HFFc6 (cell line): Measurements from ENCODE around the gene FNDC8. TPM values are rescaled to one million over a fixed set of nuclear protein-coding genes. Genes with fewer than 3 reads are reported as not detected.
"Not testable (repeated sequence)": the region's sequence is repeated elsewhere in the genome, so short reads cannot be mapped to it uniquely, and the experiment has no call there.

Experiments
- DNase-seq: peaks from one replicate; pipeline ENCODE4 v3.0.0-alpha.2; 2018
- H3K27ac Mint-ChIP-seq: 2 replicates; pipeline ENCODE4 v1.8.0; 2020; ENCODE audit warnings: mild to moderate bottlenecking, mixed read lengths
- H3K27me3 Mint-ChIP-seq: 2 replicates; pipeline ENCODE4 v1.8.0; 2021; ENCODE audit warnings: mild to moderate bottlenecking, moderate library complexity, mixed read lengths; ENCODE audit not compliant: insufficient read depth
- H3K36me3 Mint-ChIP-seq: 2 replicates; pipeline ENCODE4 v1.8.0; 2021; ENCODE audit warnings: low read depth, mixed read lengths
- H3K4me1 Mint-ChIP-seq: 2 replicates; pipeline ENCODE4 v1.8.0; 2020; ENCODE audit warnings: low read depth, mixed read lengths
- H3K4me3 Mint-ChIP-seq: 2 replicates; pipeline ENCODE4 v1.8.0; 2020; ENCODE audit warnings: mild to moderate bottlenecking, moderate library complexity, mixed read lengths
- H3K9me3 Mint-ChIP-seq: 2 replicates; pipeline ENCODE4 v1.8.0; 2020; ENCODE audit warnings: mild to moderate bottlenecking, mixed read lengths
- total RNA-seq, 6 experiments: library from RNA; stranded (reverse); fragmentation: NEBNext Ultra II Directional; extraction: Animal tissue kit (Norgen Biotek cat#: 25700); gene quantifications; 2 replicates in 1 of 6; 3 replicates in 5 of 6; pipeline ENCODE4 v1.2.3, GENCODE V29; 2021
- TF ChIP-seq, protein P1 (sequence below): fragments of 200-600 bp; sonication (generic); IDR thresholded peaks from 2 replicates; pipeline ENCODE4 v1.5.0; 2021; ENCODE audit warnings: antibody characterized with exemption, mild to moderate bottlenecking

The FNDC8 gene
- total RNA-seq, 6 experiments from 2014 or later, result not detected

GRCh38 chr17:35175638-35176415 is 54.4 kb downstream of the FNDC8 start:
- Mint-ChIP-seq H3K27me3 (peaks cover 32% of the 10 kb centered on the region), H3K9me3 (no peaks in the 10 kb centered on the region), H3K27ac (no peak overlapping the region), H3K36me3 (no peaks in the 10 kb centered on the region), H3K4me1 (peaks cover 6% of the 10 kb centered on the region), H3K4me3 (no peak overlapping the region)
- DNase-seq, result no peak
- TF ChIP-seq, protein P1, sequence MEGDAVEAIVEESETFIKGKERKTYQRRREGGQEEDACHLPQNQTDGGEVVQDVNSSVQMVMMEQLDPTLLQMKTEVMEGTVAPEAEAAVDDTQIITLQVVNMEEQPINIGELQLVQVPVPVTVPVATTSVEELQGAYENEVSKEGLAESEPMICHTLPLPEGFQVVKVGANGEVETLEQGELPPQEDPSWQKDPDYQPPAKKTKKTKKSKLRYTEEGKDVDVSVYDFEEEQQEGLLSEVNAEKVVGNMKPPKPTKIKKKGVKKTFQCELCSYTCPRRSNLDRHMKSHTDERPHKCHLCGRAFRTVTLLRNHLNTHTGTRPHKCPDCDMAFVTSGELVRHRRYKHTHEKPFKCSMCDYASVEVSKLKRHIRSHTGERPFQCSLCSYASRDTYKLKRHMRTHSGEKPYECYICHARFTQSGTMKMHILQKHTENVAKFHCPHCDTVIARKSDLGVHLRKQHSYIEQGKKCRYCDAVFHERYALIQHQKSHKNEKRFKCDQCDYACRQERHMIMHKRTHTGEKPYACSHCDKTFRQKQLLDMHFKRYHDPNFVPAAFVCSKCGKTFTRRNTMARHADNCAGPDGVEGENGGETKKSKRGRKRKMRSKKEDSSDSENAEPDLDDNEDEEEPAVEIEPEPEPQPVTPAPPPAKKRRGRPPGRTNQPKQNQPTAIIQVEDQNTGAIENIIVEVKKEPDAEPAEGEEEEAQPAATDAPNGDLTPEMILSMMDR, result no peak

- Mint-ChIP-seq H3K4me1 (peaks cover 2% of the 10 kb centered on the region), H3K36me3 (no peaks in the 10 kb centered on the region), H3K27ac (no peak overlapping the region), H3K9me3 (no peaks in the 10 kb centered on the region), H3K27me3 (peaks cover 32% of the 10 kb centered on the region), H3K4me3 (no peak overlapping the region)
- TF ChIP-seq, protein P1, result no peak
- no peak for DNase-seq
Measured at GRCh38 chr17:35176897-35177296, 55.5 kb downstream of the FNDC8 start.

DNA sequence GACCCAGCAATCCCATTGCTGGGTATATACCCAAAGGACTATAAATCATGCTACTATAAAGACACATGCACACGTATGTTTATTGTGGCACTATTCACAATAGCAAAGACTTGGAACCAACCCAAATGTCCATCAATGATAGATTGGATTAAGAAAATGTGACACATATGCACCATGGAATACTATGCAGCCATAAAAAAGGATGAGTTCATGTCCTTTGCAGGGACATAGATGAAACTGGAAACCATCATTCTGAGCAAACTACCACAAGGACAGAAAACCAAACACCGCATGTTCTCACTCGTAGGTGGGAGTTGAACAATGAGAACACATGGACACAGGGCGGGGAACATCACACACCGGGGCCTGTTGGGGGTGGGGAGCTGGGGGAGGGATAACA is 58.0 kb downstream of the FNDC8 start:
- not testable (repeated sequence) for H3K4me3 Mint-ChIP-seq, DNase-seq, H3K4me1 Mint-ChIP-seq, H3K27ac Mint-ChIP-seq, H3K36me3 Mint-ChIP-seq, H3K9me3 Mint-ChIP-seq
- peaks cover 39% of the 10 kb centered on the region for H3K27me3 Mint-ChIP-seq

Other genes with a start within 250 kb of the FNDC8 start
- gene CCT6B, start 160.2 kb upstream of the FNDC8 start, total RNA-seq, result 1 to 10 TPM; 1.1 to 2.1 (median 1.4) TPM
- gene ZNF830, start 160.1 kb upstream of the FNDC8 start, total RNA-seq, result 10 to 100 TPM in 4 of 6 experiments, 1 to 10 TPM in 2; 9.6 to 14.8 (median 11.8) TPM
- 10 to 100 TPM; 22.6 to 34.4 (median 31.9) TPM for gene LIG3, start 141.1 kb upstream of the FNDC8 start, total RNA-seq
- 10 to 100 TPM; 12.0 to 18.5 (median 13.6) TPM for gene RFFL, start 57.9 kb upstream of the FNDC8 start, total RNA-seq
- 10 to 100 TPM in 5 of 6 experiments, 1 to 10 TPM in 1; 8.9 to 14.1 (median 12.7) TPM for gene RAD51D, start 1.8 kb upstream of the FNDC8 start, total RNA-seq
- gene NLE1, start 20.7 kb downstream of the FNDC8 start, total RNA-seq, result 10 to 100 TPM; 15.2 to 21.0 (median 18.5) TPM
- gene UNC45B, start 26.2 kb downstream of the FNDC8 start, total RNA-seq, result not detected
- gene SLC35G3, start 72.8 kb downstream of the FNDC8 start, total RNA-seq, result not detected
- gene SLFN5, start 121.5 kb downstream of the FNDC8 start, total RNA-seq, result 10 to 100 TPM; 55.2 to 64.0 (median 56.1) TPM